CD4-positive, alpha-beta T cell (primary cell): ENCODE measurements around the gene TFAP2A. TPM values are rescaled to one million over a fixed set of nuclear protein-coding genes. Genes with fewer than 3 reads are reported as not detected.

Source experiments
- ATAC-seq: fragments of 200-7000 bp; cut with Tn5 transposase; one replicate; pipeline ENCODE4 v1.10.0; 2022; ENCODE audit warnings: mild to moderate bottlenecking; ENCODE audit not compliant: poor library complexity
- CTCF ChIA-PET: fragments of 350-600 bp; sonication (Branson Sonifier 250); formaldehyde crosslinking; loops from one replicate; lab custom pipeline; 2021; ENCODE audit warnings: antibody characterized with exemption, inconsistent platforms; lab: Charles Lee
- POLR2A ChIA-PET: fragments of 350-600 bp; sonication (Branson Sonifier 250); formaldehyde crosslinking; loops from one replicate; lab custom pipeline; 2021; ENCODE audit warnings: antibody characterized with exemption, inconsistent platforms; lab: Charles Lee
- DNase-seq, 14 experiments: peaks; one replicate each; pipeline ENCODE4 v3.0.0-alpha.2; 2013 to 2020; ENCODE audit warnings: mixed read lengths in 2 of 14
- H3K27ac ChIP-seq, 2 donors: one replicate each; pipeline versions ENCODE4 v1.5.1 to v1.7.0; 2013; ENCODE audit warnings: low read length in 2 of 2, low read depth in 1 of 2, mild to moderate bottlenecking in 1 of 2
- H3K27me3 ChIP-seq, 2 experiments: 1 replicate in 1 of 2; 2 replicates in 1 of 2; pipeline versions ENCODE4 v1.6.1 to v1.7.0; 2013; ENCODE audit warnings: low read length in 2 of 2, control low read depth in 1 of 2, mild to moderate bottlenecking in 1 of 2, moderate library complexity in 1 of 2; ENCODE audit not compliant: insufficient read depth in 2 of 2, control insufficient read depth in 1 of 2
- H3K36me3 ChIP-seq: one replicate; pipeline ENCODE4 v1.6.1; 2013; ENCODE audit warnings: low read length, control low read depth; ENCODE audit not compliant: insufficient read depth
- H3K4me1 ChIP-seq: one replicate; pipeline ENCODE4 v1.6.1; 2013; ENCODE audit warnings: low read length, control low read depth; ENCODE audit not compliant: insufficient read depth
- H3K4me3 ChIP-seq: one replicate; pipeline ENCODE4 v1.5.1; 2013; ENCODE audit warnings: mild to moderate bottlenecking, low read length, moderate library complexity
- H3K9me3 ChIP-seq, 2 experiments: 1 replicate in 1 of 2; 2 replicates in 1 of 2; pipeline versions ENCODE4 v1.6.1 to v1.7.0; 2013; ENCODE audit warnings: low read length in 2 of 2, mild to moderate bottlenecking in 2 of 2, control low read depth in 1 of 2, moderate library complexity in 1 of 2; ENCODE audit not compliant: control insufficient read depth in 1 of 2, insufficient read depth in 1 of 2
- H3K27ac Mint-ChIP-seq: one replicate; pipeline ENCODE4 v1.8.0; 2020; ENCODE audit warnings: mixed read lengths
- H3K27me3 Mint-ChIP-seq: one replicate; pipeline ENCODE4 v1.8.0; 2021; ENCODE audit warnings: mixed read lengths
- H3K36me3 Mint-ChIP-seq: one replicate; pipeline ENCODE4 v1.8.0; 2021; ENCODE audit warnings: low read depth, mixed read lengths
- H3K4me1 Mint-ChIP-seq: one replicate; pipeline ENCODE4 v1.8.0; 2021; ENCODE audit warnings: low read depth, mixed read lengths
- H3K4me3 Mint-ChIP-seq: one replicate; pipeline ENCODE4 v1.8.0; 2020; ENCODE audit warnings: mild to moderate bottlenecking, mixed read lengths
- H3K9me3 Mint-ChIP-seq: one replicate; pipeline ENCODE4 v1.8.0; 2020; ENCODE audit warnings: mixed read lengths
- CTCF ChIP-seq: fragments of 200-600 bp; IDR thresholded peaks from one replicate; pipeline ENCODE4 v1.8.0; 2022; ENCODE audit warnings: antibody characterized with exemption, mild to moderate bottlenecking
- intact Hi-C, 2 experiments: fragments of 100-400 bp; cut with DNase I in 1 of 2; cut with micrococcal nuclease in 1 of 2; formaldehyde crosslinking; loops; one replicate each; pipeline versions ENCODE4 v1.15.1 to v1.9.0; 2023 to 2025; cut with DNase I, micrococcal nuclease
- total RNA-seq, 174 experiments: library from RNA in 2 of 174; stranded (reverse) in 2 of 174; gene quantifications; one replicate each; pipeline ENCODE4 v1.2.3 and lab custom pipeline; 2021 to 2026

TFAP2A gene
- total RNA-seq, 2 experiments from 2014 or later = 0.16 TPM; not detected in 1

- ChIA-PET POLR2A (interaction anchor here (0.9 kb wide), 1 partner anchor 9 kb away, joined by 5 read pairs; no protein-coding TSS in a partner anchor), CTCF (interaction anchor here (1.0 to 1.1 kb wide), 2 partner anchors 9 to 20 kb away, joined by 3 read pairs; no protein-coding TSS in a partner anchor)
- H3K9me3 ChIP-seq = peaks cover 0 to 6% of the 10 kb centered on the region in 2 experiments
- Mint-ChIP-seq H3K4me1 (peaks cover 23% of the 10 kb centered on the region), H3K27ac (no peak overlapping the region), H3K4me3 (peak overlapping the region; percentile 35), H3K9me3 (no peaks in the 10 kb centered on the region), H3K36me3 (no peaks in the 10 kb centered on the region), H3K27me3 (peaks cover 70% of the 10 kb centered on the region)
- peaks cover 22 to 58% of the 10 kb centered on the region in 2 experiments for H3K27me3 ChIP-seq
- H3K4me1 ChIP-seq = peaks cover 18% of the 10 kb centered on the region
- H3K36me3 ChIP-seq = no peaks in the 10 kb centered on the region
- intact Hi-C loops = loop anchor here (1.0 to 10.0 kb wide), 5 partner anchors 175 to 1447 kb away; no protein-coding TSS in a partner anchor
- H3K27ac ChIP-seq = no peak overlapping the region
- H3K4me3 ChIP-seq = no peak overlapping the region
- no peak for TF ChIP-seq CTCF
- ATAC-seq (peak; percentile 17), DNase-seq (peak in 3 of 14 experiments; percentile 14 to 35 (median 16))
These were observed 15.0 kb upstream of the TFAP2A start for GRCh38 chr6:10429638-10430427.

- Mint-ChIP-seq H3K27ac (no peak overlapping the region), H3K27me3 (peaks cover 93% of the 10 kb centered on the region), H3K4me1 (peaks cover 18% of the 10 kb centered on the region), H3K4me3 (peak overlapping the region; percentile 61), H3K9me3 (no peaks in the 10 kb centered on the region), H3K36me3 (no peaks in the 10 kb centered on the region)
- Histone ChIP-seq H3K27ac (no peak overlapping the region), H3K4me1 (peaks cover 14% of the 10 kb centered on the region), H3K36me3 (no peaks in the 10 kb centered on the region), H3K27me3 (peaks cover 45 to 83% of the 10 kb centered on the region in 2 experiments), H3K4me3 (peak overlapping the region; percentile 29), H3K9me3 (peaks cover 0 to 23% of the 10 kb centered on the region in 2 experiments)
- CTCF ChIA-PET = no interaction called here
- POLR2A ChIA-PET = no interaction called here
- intact Hi-C loops = no loop called here
- DNase-seq = no peak
- TF ChIP-seq CTCF = no peak
- ATAC-seq = no peak
These were observed 12.0 kb upstream of the TFAP2A start for GRCh38 chr6:10426781-10427279.

- peaks cover 0 to 29% of the 10 kb centered on the region in 2 experiments for H3K9me3 ChIP-seq
- H3K4me3 Mint-ChIP-seq = peak overlapping the region; percentile 61
- H3K27me3 ChIP-seq = peaks cover 52 to 89% of the 10 kb centered on the region in 2 experiments
- H3K4me1 ChIP-seq = peaks cover 14% of the 10 kb centered on the region
- CTCF ChIA-PET = no interaction called here
- no peak overlapping the region for H3K27ac ChIP-seq
- DNase-seq (no peak), ATAC-seq (peak; percentile 34)
- POLR2A ChIA-PET = no interaction called here
- H3K9me3 Mint-ChIP-seq = no peaks in the 10 kb centered on the region
- peak overlapping the region; percentile 29 for H3K4me3 ChIP-seq
- no peaks in the 10 kb centered on the region for H3K36me3 ChIP-seq
- TF ChIP-seq CTCF = no peak
- intact Hi-C loops = no loop called here
- H3K27ac Mint-ChIP-seq = no peak overlapping the region
- no peaks in the 10 kb centered on the region for H3K36me3 Mint-ChIP-seq
- peaks cover 18% of the 10 kb centered on the region for H3K4me1 Mint-ChIP-seq
- peaks cover 95% of the 10 kb centered on the region for H3K27me3 Mint-ChIP-seq
These were observed 11.3 kb upstream of the TFAP2A start for GRCh38 chr6:10425975-10426780.
